ENCODE measurements around the gene MINDY4. TPM values are rescaled to one million over a fixed set of nuclear protein-coding genes. Genes with fewer than 3 reads are reported as not detected.
"Not testable (repeated sequence)": the region's sequence is repeated elsewhere in the genome, so short reads cannot be mapped to it uniquely, and the experiment has no call there.

MINDY4 gene
- total RNA-seq, 4 donors from 2014 or later, result 4.6 to 14.1 (median 6.8) TPM

DNA sequence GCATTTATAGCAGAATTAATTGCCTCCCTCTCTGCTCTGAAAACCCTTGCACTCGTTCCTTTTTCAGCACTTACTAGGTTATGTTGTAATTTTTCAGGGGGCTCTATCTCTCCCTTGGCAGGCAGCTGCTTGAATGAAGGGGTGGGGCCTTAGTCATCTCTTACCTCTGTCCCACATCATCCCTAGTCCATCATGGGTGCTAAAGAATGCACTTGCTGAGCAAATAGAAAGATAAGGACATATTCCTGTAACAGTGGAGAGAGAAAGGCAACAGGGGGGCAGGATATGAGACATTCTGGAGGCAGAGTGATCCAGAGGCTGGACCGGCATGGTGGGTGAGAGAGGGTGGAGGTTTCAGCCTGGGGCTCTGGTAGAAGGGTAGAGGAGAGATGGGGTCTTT, 60.0 kb downstream of the MINDY4 start:
- no peak for DNase-seq
- peaks cover 0 to 3% (median 0%) of the 10 kb centered on the region in 4 donors for H3K36me3 ChIP-seq
- H3K9me3 ChIP-seq, result peaks cover 7% of the 10 kb centered on the region in 2 donors
- no peak overlapping the region for H3K27ac ChIP-seq
- intact Hi-C loops (cut with DNase I; ENCODE audit: low total_unique reads) (no loop called here), in situ Hi-C loops (cut with MboI; ENCODE audit: low pct_ligation_motif_present in 1 of 4, low pct_unique_long_range_greater_than_20kb in 1 of 4, low sequenced_read_pairs in 3 of 4) (no loop called here)
- TF ChIP-seq POLR2AphosphoS5 (IDR thresholded peaks at IDR 0.05) (no peak), EP300 (IDR thresholded peaks at IDR 0.05; ENCODE audit: low read depth) (no peak), POLR2A (IDR thresholded peaks at IDR 0.05) (no peak)
- TF ChIP-seq, protein P1, sequence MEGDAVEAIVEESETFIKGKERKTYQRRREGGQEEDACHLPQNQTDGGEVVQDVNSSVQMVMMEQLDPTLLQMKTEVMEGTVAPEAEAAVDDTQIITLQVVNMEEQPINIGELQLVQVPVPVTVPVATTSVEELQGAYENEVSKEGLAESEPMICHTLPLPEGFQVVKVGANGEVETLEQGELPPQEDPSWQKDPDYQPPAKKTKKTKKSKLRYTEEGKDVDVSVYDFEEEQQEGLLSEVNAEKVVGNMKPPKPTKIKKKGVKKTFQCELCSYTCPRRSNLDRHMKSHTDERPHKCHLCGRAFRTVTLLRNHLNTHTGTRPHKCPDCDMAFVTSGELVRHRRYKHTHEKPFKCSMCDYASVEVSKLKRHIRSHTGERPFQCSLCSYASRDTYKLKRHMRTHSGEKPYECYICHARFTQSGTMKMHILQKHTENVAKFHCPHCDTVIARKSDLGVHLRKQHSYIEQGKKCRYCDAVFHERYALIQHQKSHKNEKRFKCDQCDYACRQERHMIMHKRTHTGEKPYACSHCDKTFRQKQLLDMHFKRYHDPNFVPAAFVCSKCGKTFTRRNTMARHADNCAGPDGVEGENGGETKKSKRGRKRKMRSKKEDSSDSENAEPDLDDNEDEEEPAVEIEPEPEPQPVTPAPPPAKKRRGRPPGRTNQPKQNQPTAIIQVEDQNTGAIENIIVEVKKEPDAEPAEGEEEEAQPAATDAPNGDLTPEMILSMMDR (IDR thresholded peaks at IDR 0.05), result no peak
- WGBS, 2 donors (ENCODE audit: low coverage in 1 of 2), result 86 to 100% methylated on average over 1 to 2 of the region's 2 CpGs
- no peaks in the 10 kb centered on the region for H3K4me1 ChIP-seq
- no peak overlapping the region for H3K4me3 ChIP-seq
- H3K27me3 ChIP-seq, result no peaks in the 10 kb centered on the region

DNA sequence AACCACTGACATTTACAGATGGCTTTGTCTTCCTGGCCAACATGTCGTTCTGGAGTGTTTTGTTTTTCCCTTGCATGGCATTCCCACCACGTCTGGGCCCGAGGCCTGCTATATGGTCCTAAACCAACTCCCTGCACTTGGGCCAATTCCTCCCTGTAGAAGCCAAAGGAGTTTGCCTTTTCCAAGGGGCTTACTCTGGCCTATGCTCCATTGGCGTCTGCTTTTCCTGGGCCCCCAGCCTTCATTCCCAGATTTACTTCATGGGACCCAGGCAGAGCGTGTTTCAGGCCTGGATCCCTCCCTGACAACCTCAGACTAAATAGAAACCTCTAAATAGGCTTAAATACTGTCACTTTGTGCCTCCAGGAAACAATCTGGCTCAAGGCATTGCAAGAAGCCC, 60.7 kb downstream of the MINDY4 start:
- H3K27ac ChIP-seq, result no peak overlapping the region
- DNase-seq, result no peak
- TF ChIP-seq EP300 (IDR thresholded peaks at IDR 0.05; ENCODE audit: low read depth) (no peak), POLR2AphosphoS5 (IDR thresholded peaks at IDR 0.05) (no peak), POLR2A (IDR thresholded peaks at IDR 0.05) (no peak)
- TF ChIP-seq, protein P1 (IDR thresholded peaks at IDR 0.05), result no peak
- H3K4me3 ChIP-seq, result no peak overlapping the region
- H3K36me3 ChIP-seq, result peaks cover 0 to 3% (median 0%) of the 10 kb centered on the region in 4 donors
- in situ Hi-C loops (cut with MboI; ENCODE audit: low pct_ligation_motif_present in 1 of 4, low pct_unique_long_range_greater_than_20kb in 1 of 4, low sequenced_read_pairs in 3 of 4) (no loop called here), intact Hi-C loops (cut with DNase I; ENCODE audit: low total_unique reads) (no loop called here)
- H3K27me3 ChIP-seq, result no peaks in the 10 kb centered on the region
- peaks cover 7% of the 10 kb centered on the region in 2 donors for H3K9me3 ChIP-seq
- no peaks in the 10 kb centered on the region for H3K4me1 ChIP-seq
- WGBS, 2 donors (ENCODE audit: low coverage in 1 of 2), result 79 to 93% methylated on average over 4 to 5 of the region's 5 CpGs

DNA sequence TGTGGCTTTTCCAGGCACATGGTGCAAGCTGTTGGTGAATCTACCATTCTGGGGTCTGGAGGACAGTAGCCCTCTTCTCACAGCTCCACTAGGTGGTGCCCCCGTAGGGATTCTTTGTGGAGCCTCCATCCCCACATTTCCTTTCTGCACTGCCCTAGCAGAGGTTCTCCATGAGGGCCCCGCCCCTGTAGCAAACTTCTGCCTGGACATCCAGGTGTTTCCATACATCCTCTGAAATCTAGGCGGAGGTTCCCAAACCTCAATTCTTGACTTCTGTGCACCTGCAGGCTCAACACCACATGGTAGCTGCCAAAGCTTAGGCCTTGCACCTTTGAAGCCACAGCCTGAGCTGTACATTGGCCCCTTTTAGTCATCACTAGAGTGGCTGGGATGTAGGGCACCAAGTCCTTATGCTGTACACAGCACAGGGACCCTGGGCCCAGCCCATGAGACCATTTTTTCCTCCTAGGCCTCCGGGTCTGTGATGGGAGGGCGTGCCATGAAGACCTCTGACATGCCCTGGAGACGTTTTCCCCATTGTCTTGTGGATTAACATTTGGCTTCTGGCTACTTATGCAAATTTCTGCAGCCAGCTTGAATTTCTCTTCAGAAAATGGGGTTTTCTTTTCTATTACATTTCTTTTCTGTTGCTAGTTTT, 62.9 kb downstream of the MINDY4 start:
- H3K4me1 ChIP-seq; intact Hi-C loops (cut with DNase I; ENCODE audit: low total_unique reads); H3K27me3 ChIP-seq; H3K36me3 ChIP-seq; H3K9me3 ChIP-seq; DNase-seq; H3K4me3 ChIP-seq; H3K27ac ChIP-seq; in situ Hi-C loops (cut with MboI; ENCODE audit: low pct_ligation_motif_present in 1 of 4, low pct_unique_long_range_greater_than_20kb in 1 of 4, low sequenced_read_pairs in 3 of 4): not testable (repeated sequence)
- WGBS, 2 donors (ENCODE audit: low coverage in 1 of 2), result 95 to 100% methylated on average over 1 to 6 of the region's 6 CpGs

DNA sequence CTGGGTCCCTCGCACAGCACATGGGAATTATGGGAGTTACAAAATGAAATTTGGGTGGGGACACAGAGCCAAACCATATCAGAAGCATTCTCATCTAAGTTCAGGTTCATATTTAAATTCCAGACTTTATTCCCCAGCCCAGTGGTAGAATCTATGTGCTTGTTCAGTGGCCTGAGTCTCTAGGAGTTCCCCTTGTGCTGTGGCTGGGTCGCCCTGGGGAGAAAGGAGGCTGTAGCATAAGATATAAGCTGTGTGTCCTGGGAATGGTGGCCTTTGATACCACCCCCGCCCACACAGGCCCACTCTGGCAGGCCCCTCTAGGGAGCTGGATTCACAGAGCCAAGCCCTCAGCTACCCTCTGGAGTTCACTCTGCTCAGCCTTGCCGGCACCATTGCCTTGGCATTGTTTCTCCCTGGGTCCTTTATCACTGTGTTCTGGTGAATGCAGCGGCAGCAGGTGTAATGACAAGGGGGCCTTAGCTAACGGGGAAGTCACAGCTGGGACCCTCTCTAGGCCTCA, 64.2 kb downstream of the MINDY4 start:
- Histone ChIP-seq H3K36me3 (peaks cover 0 to 3% (median 0%) of the 10 kb centered on the region in 4 donors), H3K4me3 (no peak overlapping the region), H3K9me3 (peaks cover 7% of the 10 kb centered on the region in 2 donors), H3K4me1 (no peaks in the 10 kb centered on the region), H3K27me3 (no peaks in the 10 kb centered on the region), H3K27ac (no peak overlapping the region)
- TF ChIP-seq, protein P1 (IDR thresholded peaks at IDR 0.05), result no peak
- TF ChIP-seq POLR2AphosphoS5 (IDR thresholded peaks at IDR 0.05) (no peak), POLR2A (IDR thresholded peaks at IDR 0.05) (no peak), EP300 (IDR thresholded peaks at IDR 0.05; ENCODE audit: low read depth) (no peak)
- intact Hi-C loops (cut with DNase I; ENCODE audit: low total_unique reads) (no loop called here), in situ Hi-C loops (cut with MboI; ENCODE audit: low pct_ligation_motif_present in 1 of 4, low pct_unique_long_range_greater_than_20kb in 1 of 4, low sequenced_read_pairs in 3 of 4) (no loop called here)
- no peak for DNase-seq
- WGBS, 2 donors (ENCODE audit: low coverage in 1 of 2), result 96 to 100% methylated on average over 1 to 6 of the region's 6 CpGs

Data from transverse colon (tissue), 4 donors.